Esophagus muscularis mucosa (tissue), 4 donors: ENCODE data around the gene KLHL34.

Experiments
- EP300 ChIP-seq: sonication (generic); formaldehyde crosslinking; IDR thresholded peaks from one replicate; pipeline ENCODE4 v1.6.1; 2017; ENCODE audit warnings: antibody characterized with exemption
- POLR2A ChIP-seq: fragments of 450-650 bp; IDR thresholded peaks from one replicate; pipeline ENCODE4 v1.6.1; 2017; ENCODE audit warnings: antibody characterized with exemption, moderate library complexity, mild to moderate bottlenecking, low read depth
- POLR2AphosphoS5 ChIP-seq, 2 donors: sonication (generic); formaldehyde crosslinking; IDR thresholded peaks; one replicate each; pipeline ENCODE4 v1.6.1; 2017; ENCODE audit warnings: antibody characterized with exemption in 2 of 2
- TF ChIP-seq, protein P1 (sequence below), 3 experiments: fragments of 200-600 bp in 2 of 3; fragments of 450-650 bp in 1 of 3; sonication (generic) in 2 of 3; IDR thresholded peaks; one replicate each; pipeline ENCODE4 v1.5.1; 2017 to 2019; ENCODE audit warnings: antibody characterized with exemption in 3 of 3, mild to moderate bottlenecking in 2 of 3, moderate library complexity in 1 of 3

DNA sequence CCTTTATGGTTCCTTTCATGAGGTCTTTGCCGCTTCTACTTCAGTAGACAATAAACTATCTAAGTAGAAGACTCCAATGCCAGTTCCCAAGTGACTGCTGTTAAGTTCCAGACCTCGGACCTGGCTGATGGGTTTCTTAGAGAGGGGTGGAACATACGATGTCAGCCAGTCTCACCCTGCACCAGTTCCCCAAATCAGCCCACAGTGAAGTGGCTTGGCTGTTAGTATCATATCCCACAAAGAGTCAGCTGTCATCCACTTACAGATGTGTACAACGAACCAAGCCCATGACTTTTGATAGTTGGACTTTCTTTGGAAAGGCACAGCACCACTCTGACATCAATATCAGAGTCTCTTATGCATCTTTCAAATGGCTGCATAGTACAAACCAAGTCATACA, 8.1 kb upstream of the KLHL34 start:
- TF ChIP-seq POLR2AphosphoS5 (IDR thresholded peaks at IDR 0.05) (no peak), POLR2A (no peak), EP300 (no peak)
- TF ChIP-seq, protein P1, sequence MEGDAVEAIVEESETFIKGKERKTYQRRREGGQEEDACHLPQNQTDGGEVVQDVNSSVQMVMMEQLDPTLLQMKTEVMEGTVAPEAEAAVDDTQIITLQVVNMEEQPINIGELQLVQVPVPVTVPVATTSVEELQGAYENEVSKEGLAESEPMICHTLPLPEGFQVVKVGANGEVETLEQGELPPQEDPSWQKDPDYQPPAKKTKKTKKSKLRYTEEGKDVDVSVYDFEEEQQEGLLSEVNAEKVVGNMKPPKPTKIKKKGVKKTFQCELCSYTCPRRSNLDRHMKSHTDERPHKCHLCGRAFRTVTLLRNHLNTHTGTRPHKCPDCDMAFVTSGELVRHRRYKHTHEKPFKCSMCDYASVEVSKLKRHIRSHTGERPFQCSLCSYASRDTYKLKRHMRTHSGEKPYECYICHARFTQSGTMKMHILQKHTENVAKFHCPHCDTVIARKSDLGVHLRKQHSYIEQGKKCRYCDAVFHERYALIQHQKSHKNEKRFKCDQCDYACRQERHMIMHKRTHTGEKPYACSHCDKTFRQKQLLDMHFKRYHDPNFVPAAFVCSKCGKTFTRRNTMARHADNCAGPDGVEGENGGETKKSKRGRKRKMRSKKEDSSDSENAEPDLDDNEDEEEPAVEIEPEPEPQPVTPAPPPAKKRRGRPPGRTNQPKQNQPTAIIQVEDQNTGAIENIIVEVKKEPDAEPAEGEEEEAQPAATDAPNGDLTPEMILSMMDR (IDR thresholded peaks at IDR 0.05): no peak
